Measurements from ENCODE around the gene MAP1S.

DNA sequence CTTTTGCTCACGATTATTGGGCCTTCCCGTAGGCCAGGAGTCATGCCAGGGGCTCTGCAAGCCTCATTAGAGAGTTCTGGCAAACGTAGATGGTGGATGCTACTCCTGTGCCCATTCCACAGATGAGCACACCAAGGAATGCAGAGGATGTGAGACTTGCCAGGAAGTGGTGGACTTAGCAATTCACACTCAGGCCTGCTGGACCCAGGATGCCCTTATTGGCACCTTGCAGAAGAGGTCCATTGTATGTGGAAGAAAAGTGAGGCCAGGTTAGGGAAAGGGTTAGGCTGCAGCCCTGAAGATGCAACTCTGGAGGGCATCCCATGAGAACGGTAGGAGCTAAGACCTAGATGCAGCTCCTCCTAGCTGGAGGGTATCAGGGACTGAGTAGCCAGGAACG lies 37.0 kb upstream of the MAP1S start:
- TF ChIP-seq POLR2AphosphoS5 (IDR thresholded peaks at IDR 0.05; ENCODE audit: low read depth): no peak
- TF ChIP-seq, protein P1, sequence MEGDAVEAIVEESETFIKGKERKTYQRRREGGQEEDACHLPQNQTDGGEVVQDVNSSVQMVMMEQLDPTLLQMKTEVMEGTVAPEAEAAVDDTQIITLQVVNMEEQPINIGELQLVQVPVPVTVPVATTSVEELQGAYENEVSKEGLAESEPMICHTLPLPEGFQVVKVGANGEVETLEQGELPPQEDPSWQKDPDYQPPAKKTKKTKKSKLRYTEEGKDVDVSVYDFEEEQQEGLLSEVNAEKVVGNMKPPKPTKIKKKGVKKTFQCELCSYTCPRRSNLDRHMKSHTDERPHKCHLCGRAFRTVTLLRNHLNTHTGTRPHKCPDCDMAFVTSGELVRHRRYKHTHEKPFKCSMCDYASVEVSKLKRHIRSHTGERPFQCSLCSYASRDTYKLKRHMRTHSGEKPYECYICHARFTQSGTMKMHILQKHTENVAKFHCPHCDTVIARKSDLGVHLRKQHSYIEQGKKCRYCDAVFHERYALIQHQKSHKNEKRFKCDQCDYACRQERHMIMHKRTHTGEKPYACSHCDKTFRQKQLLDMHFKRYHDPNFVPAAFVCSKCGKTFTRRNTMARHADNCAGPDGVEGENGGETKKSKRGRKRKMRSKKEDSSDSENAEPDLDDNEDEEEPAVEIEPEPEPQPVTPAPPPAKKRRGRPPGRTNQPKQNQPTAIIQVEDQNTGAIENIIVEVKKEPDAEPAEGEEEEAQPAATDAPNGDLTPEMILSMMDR (IDR thresholded peaks at IDR 0.05; ENCODE audit: insufficient read depth, low read length): no peak
- TF ChIP-seq GABPA (IDR thresholded peaks at IDR 0.05; ENCODE audit: low read depth): no peak
- TF ChIP-seq, protein P2, sequence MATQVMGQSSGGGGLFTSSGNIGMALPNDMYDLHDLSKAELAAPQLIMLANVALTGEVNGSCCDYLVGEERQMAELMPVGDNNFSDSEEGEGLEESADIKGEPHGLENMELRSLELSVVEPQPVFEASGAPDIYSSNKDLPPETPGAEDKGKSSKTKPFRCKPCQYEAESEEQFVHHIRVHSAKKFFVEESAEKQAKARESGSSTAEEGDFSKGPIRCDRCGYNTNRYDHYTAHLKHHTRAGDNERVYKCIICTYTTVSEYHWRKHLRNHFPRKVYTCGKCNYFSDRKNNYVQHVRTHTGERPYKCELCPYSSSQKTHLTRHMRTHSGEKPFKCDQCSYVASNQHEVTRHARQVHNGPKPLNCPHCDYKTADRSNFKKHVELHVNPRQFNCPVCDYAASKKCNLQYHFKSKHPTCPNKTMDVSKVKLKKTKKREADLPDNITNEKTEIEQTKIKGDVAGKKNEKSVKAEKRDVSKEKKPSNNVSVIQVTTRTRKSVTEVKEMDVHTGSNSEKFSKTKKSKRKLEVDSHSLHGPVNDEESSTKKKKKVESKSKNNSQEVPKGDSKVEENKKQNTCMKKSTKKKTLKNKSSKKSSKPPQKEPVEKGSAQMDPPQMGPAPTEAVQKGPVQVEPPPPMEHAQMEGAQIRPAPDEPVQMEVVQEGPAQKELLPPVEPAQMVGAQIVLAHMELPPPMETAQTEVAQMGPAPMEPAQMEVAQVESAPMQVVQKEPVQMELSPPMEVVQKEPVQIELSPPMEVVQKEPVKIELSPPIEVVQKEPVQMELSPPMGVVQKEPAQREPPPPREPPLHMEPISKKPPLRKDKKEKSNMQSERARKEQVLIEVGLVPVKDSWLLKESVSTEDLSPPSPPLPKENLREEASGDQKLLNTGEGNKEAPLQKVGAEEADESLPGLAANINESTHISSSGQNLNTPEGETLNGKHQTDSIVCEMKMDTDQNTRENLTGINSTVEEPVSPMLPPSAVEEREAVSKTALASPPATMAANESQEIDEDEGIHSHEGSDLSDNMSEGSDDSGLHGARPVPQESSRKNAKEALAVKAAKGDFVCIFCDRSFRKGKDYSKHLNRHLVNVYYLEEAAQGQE (IDR thresholded peaks at IDR 0.05; ENCODE audit: insufficient replicate concordance, low read depth): no peak
- no peak for TF ChIP-seq SPI1 (IDR thresholded peaks at IDR 0.05; ENCODE audit: borderline replicate concordance, low read depth)

All from HL-60 (cell line).